Inflammatory macrophage treated with lipopolysaccharide for 4 hours (primary cell): ENCODE data around the gene HNRNPC.
A peak's percentile ranks its signal among the peaks of the same experiment; 100 is the strongest.
"Not testable (repeated sequence)": the region's sequence is repeated elsewhere in the genome, so short reads cannot be mapped to it uniquely, and the experiment has no call there.

Source experiments
- DNase-seq: peaks from one replicate; pipeline ENCODE4 v3.0.0-alpha.2; 2020

HNRNPC gene

GRCh38 chr14:21185491-21185890 lies 83.8 kb downstream of the HNRNPC start:
- DNase-seq = no peak

DNA sequence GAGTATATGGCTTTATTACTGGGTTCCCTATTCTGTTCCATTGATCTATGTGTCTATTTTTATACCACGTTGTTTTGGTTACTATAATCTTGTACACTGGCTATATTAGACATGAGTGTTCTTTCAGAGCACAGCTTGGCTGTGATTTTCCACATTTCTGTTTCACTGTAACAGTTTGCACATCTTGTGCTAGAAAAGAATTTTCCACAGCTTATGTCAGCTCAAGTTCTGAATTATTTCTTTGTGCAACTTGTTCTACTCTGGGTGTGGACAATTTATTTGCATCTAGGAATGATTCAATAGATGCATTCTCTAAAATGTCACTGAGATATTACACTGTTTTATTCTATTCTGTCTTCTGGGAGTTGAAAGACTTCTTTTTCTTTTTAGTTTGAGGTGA lies 85.0 kb downstream of the HNRNPC start:
- DNase-seq = no peak

DNA sequence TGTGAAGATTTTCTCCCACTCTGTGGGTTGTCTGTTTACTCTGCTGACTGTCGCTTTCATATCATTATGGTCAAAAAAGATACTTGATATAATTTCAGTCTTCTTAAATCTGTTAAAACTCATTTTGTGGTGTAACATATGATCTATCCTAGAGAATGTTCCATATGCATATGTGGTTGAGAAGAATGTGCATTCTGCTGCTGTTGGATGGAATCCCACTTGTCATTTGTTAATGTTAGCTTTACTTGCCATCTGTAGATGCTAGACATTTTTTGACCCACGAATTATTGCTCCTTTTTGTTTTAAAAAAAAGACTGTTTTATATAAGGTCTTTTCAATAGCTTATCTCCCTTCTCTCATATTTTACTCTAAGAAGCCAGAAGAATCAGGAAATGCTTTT lies 87.1 kb downstream of the HNRNPC start:
- DNase-seq = no peak

DNA sequence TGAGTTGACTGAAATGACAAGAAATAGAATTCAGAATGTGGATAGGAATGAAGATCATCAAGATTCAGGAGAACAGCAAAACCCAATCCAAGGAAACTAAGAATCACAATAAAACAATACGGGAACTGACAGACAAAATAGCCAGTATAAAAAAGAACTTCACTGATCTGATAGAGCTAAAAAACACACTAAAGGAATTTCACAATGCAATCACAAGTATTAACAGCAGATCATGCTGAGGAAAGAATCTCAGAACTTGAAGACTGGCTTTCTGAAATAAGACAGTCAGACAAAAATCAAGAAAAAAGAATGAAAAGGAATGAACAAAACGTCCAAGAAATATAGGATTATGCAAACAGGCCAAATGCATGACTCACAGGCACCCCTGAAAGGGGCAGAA lies 98.1 kb downstream of the HNRNPC start:
- no peak for DNase-seq

DNA sequence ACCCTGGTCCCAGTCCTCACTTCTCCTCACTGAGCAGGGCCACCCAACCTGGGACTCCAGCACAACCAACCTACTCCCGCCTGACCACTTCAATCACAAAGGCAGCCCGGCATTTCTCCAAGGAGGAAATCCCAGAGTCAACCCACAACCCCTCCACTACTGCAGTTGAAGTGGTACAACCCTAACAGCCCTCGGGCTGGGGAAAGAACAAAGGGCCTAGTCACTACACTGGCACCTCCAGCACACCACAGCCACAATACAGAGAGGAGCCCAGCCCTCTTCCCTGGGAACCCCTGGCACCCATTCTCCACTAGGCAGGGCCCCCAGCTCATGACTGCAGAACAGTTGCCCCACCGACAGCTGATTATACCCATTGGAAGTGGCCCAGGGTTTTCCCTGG lies 99.7 kb downstream of the HNRNPC start:
- DNase-seq = no peak

DNA sequence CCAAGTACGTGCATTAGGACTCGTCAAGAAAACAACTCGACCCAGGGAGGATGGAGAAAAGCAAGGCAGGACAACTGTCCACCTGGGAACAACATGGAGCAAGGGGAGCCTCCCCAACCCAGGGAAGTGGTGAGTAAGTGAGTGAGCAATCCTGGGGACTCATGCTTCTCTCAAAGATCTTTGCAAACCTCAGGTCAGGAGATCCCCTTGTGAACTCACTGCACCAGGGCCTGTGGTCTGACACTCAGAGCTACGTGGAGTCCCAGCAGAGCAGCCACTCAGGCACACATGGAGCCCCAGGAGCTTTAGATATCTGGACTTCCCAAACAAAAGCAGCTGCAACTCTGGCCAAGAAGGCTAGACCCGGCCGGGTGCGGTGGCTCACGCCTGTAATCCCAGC lies 101.2 kb downstream of the HNRNPC start:
- no peak for DNase-seq

DNA sequence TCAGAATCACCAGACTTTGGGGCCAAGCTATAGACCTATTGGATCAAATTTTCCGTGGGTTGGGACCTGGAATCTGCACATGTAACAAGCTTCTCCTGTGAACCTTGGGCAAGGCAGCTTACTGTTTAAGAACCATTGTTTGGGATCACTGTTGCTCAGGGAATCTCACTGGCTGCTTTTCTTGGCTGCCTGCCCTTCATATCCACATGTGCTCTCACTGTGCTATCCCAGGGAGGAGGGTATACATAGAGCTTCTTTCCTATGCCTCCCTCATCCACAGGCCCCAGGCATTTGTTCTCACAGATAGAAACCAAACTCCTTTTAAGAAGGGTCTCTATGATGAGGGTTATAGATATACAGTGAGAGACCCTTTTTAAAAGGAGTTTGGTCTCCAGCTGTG lies 103.6 kb downstream of the HNRNPC start:
- DNase-seq = not testable (repeated sequence)

DNA sequence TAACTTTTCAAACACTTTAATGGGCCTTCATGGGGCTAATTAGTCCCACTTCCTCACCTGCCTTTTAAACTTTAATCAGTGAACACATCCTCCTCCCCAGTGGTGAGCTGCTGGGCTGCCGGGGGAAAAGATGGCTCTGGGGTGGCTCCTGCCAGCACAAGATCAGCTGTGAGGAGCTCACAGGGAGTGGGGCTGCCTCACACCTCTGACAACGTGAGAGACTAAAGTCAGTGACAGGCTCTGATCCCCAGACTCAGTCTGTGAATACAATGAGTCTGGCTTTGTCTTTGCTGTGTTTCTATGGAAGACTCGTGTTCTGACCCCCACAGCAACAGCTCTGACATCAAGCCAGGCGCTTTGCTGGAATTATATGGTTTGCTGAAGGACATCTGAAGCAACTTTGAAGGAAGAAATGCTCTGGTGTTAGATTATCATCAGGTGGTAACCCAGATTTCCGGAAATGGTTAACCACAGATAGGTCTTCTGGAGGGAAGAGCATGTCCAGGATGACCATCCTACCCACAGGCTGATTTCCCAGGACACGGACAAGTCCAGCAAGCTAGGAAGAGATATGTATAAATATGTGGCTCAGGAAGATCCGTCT lies 104.1 kb downstream of the HNRNPC start:
- not testable (repeated sequence) for DNase-seq

DNA sequence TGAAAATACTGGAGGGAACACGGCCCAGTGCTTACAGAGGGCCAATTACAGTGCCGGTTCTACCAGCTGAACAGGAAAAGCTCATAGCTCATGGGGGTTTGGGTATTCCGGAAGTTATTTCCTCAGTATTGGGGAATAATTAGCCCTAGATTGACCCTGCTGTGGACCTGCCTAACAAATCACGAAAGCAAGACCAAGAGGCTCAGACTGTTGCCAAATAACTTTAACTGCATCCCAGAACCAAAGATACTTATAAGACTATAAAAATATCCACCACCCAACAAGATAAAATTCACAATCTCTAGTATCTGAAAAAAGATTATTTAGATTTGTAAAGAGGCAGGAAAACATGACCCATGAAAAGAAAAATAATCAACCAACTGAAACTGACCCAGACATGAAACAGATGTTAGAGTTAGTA lies 105.4 kb downstream of the HNRNPC start:
- DNase-seq = no peak

DNA sequence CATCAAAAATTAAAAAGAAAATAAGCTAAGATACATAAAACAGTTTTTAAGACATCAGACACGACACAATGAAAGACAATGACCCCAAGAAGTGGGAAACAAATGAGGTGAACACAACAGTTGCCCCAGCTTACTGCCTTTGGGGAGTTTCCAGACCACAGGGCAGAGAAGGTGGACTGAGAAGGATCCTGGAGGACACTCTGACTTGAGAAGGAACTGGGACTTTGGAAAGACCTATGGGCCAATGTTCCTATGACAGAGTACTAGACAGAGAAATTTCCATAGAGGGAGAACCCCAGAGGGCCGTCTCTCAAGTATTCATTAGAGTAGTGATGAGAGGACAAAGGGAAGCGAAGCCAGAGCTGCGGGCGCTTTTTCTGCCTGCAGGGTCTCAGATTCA lies 107.2 kb downstream of the HNRNPC start:
- peak; percentile 3 for DNase-seq

DNA sequence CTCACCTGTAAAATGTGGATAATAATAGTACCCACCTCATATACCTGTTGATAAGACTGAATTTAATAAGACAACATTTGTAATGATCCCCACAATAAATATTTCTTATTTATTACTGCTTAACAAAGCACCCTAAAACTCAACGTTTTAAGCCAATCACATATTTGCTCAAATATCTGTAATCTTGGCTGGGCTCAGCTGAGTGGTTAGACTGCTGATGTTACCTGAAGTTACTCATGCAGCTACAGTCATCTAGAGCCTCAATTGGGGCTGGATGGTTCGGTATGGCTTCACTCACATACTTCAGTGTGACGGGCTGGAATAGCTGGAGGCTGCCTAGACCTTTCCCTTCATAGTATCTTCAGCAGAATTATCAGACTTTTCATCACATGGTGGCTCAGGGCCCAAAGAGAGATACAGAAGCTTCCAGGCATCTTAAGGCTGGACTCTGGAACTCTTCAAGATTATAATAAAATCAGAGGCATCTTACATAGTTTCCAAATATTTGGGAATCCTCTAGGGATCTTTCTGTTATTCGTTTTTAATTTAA lies 109.1 kb downstream of the HNRNPC start:
- DNase-seq = no peak
